ENCODE measurements around the gene GFRA1. TPM values are rescaled to one million over a fixed set of nuclear protein-coding genes. Genes with fewer than 3 reads are reported as not detected.

The GFRA1 gene
- total RNA-seq, 1 donor from 2014 or later, result 14.0 TPM

GRCh38 chr10:116101616-116102315, 171.2 kb downstream of the GFRA1 start:
- Histone ChIP-seq H3K27me3 (no peaks in the 10 kb centered on the region), H3K4me1 (peaks cover 28% of the 10 kb centered on the region), H3K79me2 (ENCODE audit: low read depth) (no peaks in the 10 kb centered on the region), H3K4me3 (no peak overlapping the region), H4K20me1 (ENCODE audit: low read depth) (no peaks in the 10 kb centered on the region), H3K4me2 (no peak overlapping the region), H3K9ac (no peak overlapping the region), H3K9me3 (ENCODE audit: low read depth) (no peaks in the 10 kb centered on the region), H3K36me3 (no peaks in the 10 kb centered on the region), H3K27ac (no peak overlapping the region), H3F3A (ENCODE audit: low read depth) (peaks cover 8% of the 10 kb centered on the region), H2AFZ (replicated peaks) (no peak overlapping the region)
- Mint-ChIP-seq H3K4me1 (peaks cover 42% of the 10 kb centered on the region), H3K36me3 (no peaks in the 10 kb centered on the region), H3K27ac (no peak overlapping the region), H3K4me3 (no peak overlapping the region), H3K9me3 (no peaks in the 10 kb centered on the region), H3K27me3 (ENCODE audit: insufficient read depth, low read depth) (peaks cover 7% of the 10 kb centered on the region)
- no peak for DNase-seq (ENCODE audit: low spot score)
- no peak for TF ChIP-seq CTCF (IDR thresholded peaks at IDR 0.05)

DNA sequence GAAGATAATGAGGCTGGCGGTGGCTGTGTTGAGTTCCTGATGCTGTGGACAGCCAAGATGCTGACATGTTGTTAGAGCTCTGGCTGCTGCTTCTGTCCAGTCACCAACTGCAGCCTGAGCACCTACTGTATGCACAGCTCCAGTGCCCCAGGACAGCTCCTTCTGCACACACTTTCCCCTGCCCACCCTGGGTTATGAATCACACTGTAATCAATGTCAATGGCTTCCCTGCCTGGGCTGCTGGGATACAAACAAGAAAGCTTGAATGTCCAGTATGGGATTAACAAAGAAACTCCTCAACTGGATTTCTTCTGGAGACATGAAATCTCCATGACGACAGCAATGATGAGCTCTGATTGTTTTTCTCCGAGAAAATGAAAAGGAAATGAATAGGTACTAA, 172.0 kb downstream of the GFRA1 start:
- Histone ChIP-seq H4K20me1 (ENCODE audit: low read depth) (no peaks in the 10 kb centered on the region), H3K27me3 (no peaks in the 10 kb centered on the region), H3K4me1 (peaks cover 28% of the 10 kb centered on the region), H3K9me3 (ENCODE audit: low read depth) (no peaks in the 10 kb centered on the region), H2AFZ (replicated peaks) (no peak overlapping the region), H3K79me2 (ENCODE audit: low read depth) (no peaks in the 10 kb centered on the region), H3K9ac (no peak overlapping the region), H3K4me3 (no peak overlapping the region), H3K27ac (no peak overlapping the region), H3K36me3 (no peaks in the 10 kb centered on the region), H3K4me2 (no peak overlapping the region), H3F3A (ENCODE audit: low read depth) (peaks cover 8% of the 10 kb centered on the region)
- TF ChIP-seq CTCF (IDR thresholded peaks at IDR 0.05) (no peak), EZH2phosphoT487 (IDR thresholded peaks at IDR 0.05) (no peak), EZH2 (IDR thresholded peaks at IDR 0.05) (no peak)
- H3K4me3 Mint-ChIP-seq, result no peak overlapping the region
- peaks cover 5% of the 10 kb centered on the region for H3K27me3 Mint-ChIP-seq (ENCODE audit: insufficient read depth, low read depth)
- no peak overlapping the region for H3K27ac Mint-ChIP-seq
- H3K9me3 Mint-ChIP-seq, result no peaks in the 10 kb centered on the region
- H3K4me1 Mint-ChIP-seq, result peaks cover 50% of the 10 kb centered on the region
- H3K36me3 Mint-ChIP-seq, result no peaks in the 10 kb centered on the region
- DNase-seq (ENCODE audit: low spot score), result no peak

DNA sequence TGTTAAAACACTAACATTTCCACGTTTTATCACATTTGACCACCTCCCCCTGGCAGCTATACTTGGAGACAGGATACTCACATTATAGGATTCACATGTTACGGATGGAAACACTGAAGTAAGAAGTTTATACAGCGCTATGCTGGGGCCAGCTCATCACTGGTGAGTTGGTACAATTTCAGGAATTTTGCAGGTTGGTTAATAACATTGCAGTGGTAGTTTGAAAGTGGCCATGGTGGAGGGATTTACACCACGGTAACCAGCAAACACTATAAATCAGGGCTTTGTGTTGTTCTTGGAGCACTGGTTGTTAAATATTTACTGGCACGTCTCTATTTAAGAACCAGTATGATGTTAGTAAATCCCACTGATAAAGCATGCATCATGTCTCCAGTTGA, 174.0 kb downstream of the GFRA1 start:
- H3K27ac ChIP-seq, result no peak overlapping the region
- no peaks in the 10 kb centered on the region for H4K20me1 ChIP-seq (ENCODE audit: low read depth)
- H3K4me2 ChIP-seq, result no peak overlapping the region
- H3K9ac ChIP-seq, result no peak overlapping the region
- H3K36me3 ChIP-seq, result no peaks in the 10 kb centered on the region
- H3K9me3 Mint-ChIP-seq, result no peaks in the 10 kb centered on the region
- no peak for TF ChIP-seq EZH2 (IDR thresholded peaks at IDR 0.05)
- TF ChIP-seq CTCF (IDR thresholded peaks at IDR 0.05), result no peak
- H2AFZ ChIP-seq (replicated peaks), result no peak overlapping the region
- no peaks in the 10 kb centered on the region for H3K27me3 ChIP-seq
- H3K27me3 Mint-ChIP-seq (ENCODE audit: insufficient read depth, low read depth), result peaks cover 5% of the 10 kb centered on the region
- H3K79me2 ChIP-seq (ENCODE audit: low read depth), result no peaks in the 10 kb centered on the region
- peaks cover 8% of the 10 kb centered on the region for H3F3A ChIP-seq (ENCODE audit: low read depth)
- H3K4me3 Mint-ChIP-seq, result no peak overlapping the region
- no peak for DNase-seq (ENCODE audit: low spot score)
- no peaks in the 10 kb centered on the region for H3K36me3 Mint-ChIP-seq
- H3K4me3 ChIP-seq, result no peak overlapping the region
- peaks cover 49% of the 10 kb centered on the region for H3K4me1 Mint-ChIP-seq
- H3K27ac Mint-ChIP-seq, result no peak overlapping the region
- H3K4me1 ChIP-seq, result peaks cover 28% of the 10 kb centered on the region
- no peaks in the 10 kb centered on the region for H3K9me3 ChIP-seq (ENCODE audit: low read depth)
